NCI-H2227 (cell line): Measurements from ENCODE around the gene SNX25.
A peak's percentile ranks its signal among the peaks of the same experiment; 100 is the strongest.
"Not testable (repeated sequence)": the region's sequence is repeated elsewhere in the genome, so short reads cannot be mapped to it uniquely, and the experiment has no call there.

Experiments used
- DNase-seq: peaks from one replicate; lab custom pipeline; 2025; ENCODE audit not compliant: unreplicated experiment; lab: John Stamatoyannopoulos, UW

Gene SNX25

GRCh38 chr4:185258741-185259140, 49.3 kb downstream of the SNX25 start:
- not testable (repeated sequence) for DNase-seq

DNA sequence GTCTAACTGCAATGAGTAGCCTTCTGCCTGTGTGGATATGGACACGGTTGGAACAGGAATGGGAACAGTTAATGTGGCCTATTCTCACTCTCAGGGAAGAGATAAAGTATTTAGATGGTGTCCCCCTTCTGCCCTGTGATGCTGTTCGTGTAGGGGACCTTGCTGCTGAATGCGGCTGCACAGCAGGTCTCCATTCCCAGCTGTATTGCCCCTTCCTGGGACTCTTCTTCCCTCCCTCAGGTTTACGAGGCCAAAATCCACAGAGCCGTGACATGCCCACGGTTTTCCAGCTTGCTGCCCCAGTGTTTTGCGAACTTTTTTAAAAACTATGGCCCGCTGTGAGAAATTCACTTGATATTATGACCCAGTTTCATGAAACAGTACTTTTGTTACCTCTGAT, 50.3 kb downstream of the SNX25 start:
- DNase-seq, result no peak

DNA sequence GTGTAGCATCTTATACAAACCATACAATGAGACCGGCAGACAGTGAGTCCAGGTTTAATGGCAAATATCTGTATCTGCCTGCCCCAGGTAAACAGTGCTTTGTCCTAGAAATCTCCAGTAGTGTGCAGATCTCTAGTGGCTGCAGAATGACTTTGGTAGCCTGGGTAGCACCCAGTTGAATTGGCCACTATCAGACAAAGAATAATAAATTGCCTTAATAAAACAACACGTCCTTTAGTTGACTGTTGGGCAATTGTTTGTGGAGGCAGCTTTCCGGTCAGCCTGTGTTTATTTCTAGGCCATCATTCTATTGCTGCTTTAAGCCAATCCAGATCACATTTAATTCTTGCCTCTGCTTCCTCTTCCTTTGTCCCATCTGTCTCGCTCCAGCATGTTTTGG, 52.5 kb downstream of the SNX25 start:
- DNase-seq, result no peak

DNA sequence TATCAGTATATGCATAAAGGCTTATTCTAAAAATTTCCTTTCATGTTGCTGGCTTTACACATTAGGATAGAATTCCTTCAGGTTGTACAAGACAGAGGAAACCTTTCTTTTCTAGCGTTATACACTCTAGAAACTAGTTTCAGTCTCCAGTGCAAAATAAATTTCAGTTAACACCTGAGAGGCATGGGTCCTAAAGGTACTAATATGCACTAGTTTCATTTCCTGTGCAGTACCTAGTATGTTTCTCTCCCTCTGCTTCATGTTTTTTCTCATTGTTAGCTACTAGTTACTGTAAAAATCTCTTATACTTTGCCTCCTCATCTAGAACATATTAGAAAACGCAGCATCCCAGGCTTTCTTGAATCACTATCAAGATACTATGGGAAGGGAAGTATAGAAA, 54.0 kb downstream of the SNX25 start:
- no peak for DNase-seq

DNA sequence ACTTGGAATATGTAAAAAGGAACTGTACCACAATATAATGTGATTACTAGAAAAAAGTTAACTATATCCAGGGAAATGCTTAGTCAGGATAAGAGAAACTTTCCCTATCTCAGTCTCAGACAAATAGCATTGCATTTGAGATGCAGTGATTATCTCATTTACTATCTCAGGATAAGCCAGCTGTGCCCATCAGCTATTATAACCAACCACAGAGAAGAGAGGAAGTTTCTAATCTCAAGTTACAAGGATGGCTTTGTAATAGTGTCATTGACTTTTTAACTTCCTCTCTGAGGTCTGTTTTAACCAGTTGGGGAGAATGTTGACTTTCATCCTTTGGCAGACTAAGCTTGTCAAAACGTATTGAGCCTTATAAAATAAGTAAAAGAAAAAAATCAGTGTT, 56.5 kb downstream of the SNX25 start:
- DNase-seq, result no peak

DNA sequence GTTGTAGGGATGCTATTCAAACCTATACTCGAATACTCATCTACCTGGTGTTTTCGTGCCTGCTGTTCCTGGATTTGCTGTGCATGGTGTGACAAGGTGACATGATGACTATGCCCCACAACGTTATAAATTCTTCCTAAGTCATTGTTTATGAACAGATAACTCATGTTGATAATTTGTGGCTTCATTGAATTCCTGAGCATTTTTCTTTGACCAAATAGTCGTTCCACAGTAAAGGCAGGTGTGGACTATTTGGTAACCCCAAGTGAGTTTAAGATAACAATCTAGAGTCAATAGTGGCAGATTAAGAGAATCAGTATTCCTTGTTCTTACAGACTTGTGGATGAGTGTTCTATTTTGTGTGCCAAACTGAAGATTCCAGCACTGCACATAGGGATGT, 59.9 kb downstream of the SNX25 start:
- no peak for DNase-seq

GRCh38 chr4:185270037-185270436, 60.6 kb downstream of the SNX25 start:
- DNase-seq, result no peak

DNA sequence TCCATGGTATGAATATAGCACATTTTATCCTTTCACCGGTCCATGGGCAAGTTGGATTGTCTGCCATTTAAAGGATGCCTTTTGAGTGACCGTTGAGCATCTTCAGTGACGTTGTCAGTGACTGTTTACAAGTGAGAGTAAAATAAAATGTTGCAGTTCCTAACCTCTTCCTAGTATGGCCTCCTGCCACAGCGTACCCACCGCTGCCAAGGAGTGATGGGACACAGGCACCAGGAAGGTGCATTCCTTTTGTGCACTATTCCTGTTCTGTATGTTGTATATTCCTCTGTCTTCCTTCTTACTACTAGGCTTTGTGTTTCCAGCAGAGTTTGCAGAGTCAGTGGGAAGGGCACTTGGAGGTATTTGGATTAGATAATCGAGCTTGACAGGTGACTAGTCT, 61.5 kb downstream of the SNX25 start:
- no peak for DNase-seq

- peak; percentile 10 for DNase-seq
Observed at GRCh38 chr4:185272245-185272644, 62.8 kb downstream of the SNX25 start.

DNA sequence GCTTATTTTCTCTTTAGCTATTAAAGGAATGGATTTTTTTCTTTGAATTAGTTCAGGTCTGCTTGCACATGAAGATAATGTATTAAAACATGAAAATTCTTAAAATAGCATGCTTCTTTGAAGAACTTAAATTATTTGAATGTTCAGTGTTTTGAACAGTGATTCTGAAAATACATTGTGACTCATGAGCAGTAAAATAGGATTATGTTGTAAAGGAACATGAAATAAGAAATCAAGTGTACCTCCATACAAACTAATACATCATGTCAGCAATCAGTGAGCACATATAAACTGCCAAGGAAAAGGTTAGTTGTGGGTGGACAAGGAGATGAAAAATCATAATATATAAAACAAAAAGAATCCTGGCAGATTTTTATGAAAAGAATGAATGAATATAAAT, 66.1 kb downstream of the SNX25 start:
- DNase-seq, result no peak

- DNase-seq, result no peak
Observed at GRCh38 chr4:185276036-185276435, 66.6 kb downstream of the SNX25 start.

DNA sequence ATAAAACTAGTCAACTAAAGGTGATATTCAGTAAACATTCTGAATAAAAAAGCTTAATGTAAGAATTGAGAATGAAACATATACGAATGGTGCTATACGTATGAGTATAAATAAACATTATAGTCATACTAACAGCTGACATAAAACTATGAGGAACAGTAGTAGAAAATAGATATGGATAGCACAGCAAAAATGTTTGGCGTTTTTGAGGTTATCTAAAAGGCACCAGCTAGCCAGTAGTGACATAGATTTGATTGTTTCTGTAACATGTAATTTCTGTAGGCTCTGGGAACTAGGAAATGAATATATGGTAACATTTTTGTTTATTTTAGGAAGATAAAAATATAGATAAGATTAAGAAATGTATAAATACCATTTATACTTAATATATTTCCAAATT, 69.3 kb downstream of the SNX25 start:
- no peak for DNase-seq

DNA sequence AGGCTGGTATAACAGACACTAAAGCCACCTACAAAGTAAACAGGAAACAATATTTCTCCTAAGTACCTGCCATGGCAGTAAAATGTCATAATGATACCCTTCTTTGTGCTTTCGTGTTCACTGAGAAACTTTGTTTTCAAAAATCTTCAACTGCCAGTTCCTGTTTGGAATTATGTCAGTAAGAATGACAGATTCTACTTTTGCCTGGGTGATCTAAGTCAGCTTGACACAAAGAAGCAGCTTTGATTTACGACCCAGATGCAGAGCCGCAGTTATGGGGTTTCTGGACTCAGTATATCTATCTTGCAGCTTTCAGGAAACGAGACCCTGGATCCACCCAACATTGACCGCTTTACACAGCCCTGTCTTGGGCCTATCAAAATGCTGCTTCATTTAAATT, 71.2 kb downstream of the SNX25 start:
- DNase-seq, result peak; percentile 37

GRCh38 chr4:185282968-185283367, 73.6 kb downstream of the SNX25 start:
- no peak for DNase-seq

GRCh38 chr4:185283723-185284122, 74.3 kb downstream of the SNX25 start:
- no peak for DNase-seq

DNA sequence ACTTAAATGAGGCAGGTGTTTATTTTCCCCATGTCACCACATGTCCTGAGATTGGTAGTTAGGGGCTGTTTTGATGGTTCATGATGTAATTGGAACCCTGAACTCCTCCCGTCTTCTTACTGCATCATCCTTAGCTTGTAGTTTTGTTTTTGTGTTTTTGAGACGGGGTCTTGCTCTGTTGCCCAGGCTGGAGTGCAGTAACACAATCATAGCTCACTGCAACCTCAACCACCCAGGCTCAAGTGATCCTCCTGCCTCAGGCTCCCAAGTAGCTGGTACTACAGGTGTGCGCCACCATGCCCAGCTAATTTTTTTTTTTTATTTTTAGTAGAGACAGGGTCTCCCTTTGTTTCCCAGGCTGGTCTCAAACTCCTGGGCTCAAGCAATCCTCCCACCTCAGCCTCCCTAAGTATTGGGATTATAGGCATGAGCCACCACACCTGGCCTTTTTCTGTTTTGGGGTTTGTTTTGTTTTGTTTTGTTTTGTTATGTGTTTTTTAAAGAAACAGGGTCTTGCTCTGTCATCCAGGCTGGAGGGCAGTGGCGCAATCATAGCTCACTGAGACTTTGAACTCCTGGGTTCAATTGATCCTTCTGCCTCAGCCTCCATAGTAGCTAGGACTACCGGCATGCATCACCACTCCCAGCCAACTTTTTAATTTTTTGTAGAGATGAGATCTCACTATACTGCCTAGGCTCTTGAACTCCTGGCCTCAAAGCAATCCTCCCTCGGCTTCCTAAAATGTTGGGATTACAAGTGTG, 76.4 kb downstream of the SNX25 start:
- no peak for DNase-seq

GRCh38 chr4:185286571-185286970, 77.2 kb downstream of the SNX25 start:
- no peak for DNase-seq

DNA sequence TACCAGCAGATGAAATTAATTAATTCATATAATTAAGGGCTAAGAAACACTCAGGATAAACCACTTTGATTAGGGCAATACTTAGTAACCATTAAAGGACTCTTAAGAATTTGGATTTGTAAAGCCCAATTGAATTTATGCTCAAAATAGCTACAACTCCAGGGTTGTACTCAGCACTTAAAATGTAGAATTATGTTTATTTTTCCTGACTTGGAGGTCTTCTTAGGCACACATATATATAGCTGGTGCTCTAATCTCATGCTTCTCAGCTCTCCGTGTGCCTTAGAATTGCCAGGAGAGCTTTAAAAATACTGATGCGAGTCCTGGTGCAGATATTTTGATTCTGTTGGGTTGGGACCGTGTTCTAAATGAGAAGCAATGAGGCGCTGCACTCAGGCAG, 77.6 kb downstream of the SNX25 start:
- DNase-seq, result no peak

DNA sequence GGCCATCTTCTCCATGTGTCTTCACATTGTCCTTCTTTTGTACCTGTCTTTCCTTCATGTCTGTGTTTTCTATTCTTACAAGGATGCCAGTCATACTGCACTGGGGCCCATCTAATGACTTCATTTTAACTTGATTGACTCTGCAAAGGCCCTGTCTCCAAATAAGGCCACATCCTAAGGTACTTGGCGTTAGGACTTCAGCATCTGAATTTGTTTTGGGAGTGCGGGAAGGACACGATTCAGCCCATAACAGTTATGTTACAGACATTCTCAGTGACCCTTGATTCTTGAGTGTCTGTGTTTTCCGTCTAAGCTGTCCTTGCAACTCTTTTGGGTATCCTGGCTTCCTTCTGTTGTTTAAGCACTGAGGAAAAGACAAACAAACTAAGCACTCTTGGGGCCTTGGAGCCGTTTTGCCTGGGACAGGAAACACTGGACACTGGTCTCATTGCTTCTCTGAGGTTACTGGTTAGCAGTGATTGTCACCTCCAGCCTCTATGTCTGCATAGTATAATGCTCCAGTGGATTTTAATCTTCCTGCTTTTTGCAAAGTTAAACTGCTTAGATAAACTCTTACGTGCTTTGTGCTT, 80.7 kb downstream of the SNX25 start:
- no peak for DNase-seq

DNA sequence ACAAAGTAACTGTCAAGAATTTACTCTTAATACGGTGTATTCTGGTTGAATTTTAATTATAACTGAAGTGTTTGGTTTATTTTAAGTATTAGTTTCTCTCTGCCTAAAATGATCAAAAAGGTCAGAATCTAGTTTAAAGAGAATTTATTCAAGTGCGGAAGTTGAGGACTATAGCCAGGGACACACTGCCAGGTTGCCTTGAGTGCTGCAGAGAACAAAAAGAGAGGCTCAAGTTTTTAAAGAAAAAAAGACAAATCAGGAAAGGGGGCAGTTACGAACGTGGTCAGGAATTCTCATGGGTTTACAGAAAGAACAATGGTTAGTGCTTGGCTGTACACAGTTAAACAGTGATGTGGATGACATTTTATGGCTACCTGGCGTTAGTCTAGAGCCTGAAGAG, 81.3 kb downstream of the SNX25 start:
- DNase-seq, result no peak

DNA sequence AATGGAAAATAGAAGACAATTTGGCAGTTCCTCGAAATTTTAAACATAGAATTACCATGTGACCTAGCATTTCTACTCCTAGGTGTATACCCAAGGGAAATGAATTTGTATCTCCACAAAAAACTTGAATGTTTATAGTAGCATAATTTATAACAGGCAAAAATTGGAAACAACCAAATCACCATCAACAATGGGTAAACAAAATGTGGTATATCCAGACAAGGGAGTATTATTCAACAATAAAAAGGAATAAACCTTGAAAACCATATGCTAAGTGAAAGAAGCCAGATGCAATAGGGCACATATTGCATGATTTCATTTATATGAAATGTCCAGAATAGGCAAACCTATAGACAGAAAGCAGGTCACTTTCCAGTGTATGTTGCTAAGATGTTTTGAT, 83.8 kb downstream of the SNX25 start:
- no peak for DNase-seq

DNA sequence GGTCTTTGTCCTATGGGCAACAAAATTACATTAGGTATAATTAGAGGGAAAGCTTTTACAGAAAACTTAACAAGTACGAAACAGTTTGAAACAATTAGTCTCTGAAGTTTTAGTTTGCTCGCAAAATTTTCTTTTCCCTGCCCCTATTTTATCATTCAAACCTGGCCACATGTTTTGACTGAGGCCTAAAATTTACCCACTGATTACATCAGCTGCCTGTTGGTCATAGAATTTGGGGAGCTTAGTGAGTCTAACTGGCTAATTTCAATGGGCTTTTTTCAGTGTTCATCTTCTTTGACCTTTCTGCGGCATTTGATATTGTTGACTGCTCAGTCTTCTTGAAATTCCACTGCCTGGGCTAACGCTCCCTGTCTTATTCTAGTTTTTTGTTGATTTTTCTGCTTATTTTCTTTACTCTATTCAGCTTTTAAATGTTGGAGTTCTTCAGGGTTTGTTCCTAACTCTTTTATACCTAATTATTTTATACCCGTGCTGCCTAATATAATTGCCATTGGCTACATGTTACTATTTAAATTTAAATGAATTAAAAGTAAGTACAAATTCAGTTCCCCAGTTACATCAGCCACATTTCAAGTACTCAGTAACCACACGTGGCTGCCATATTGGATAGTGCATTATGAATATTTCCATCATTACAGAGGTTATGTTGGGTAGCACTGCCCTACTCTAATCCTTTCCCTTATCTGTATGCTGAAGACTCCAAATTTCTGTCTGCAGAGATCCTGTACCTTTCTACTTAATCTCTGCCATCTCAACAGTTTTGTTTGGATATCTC, 87.5 kb downstream of the SNX25 start:
- DNase-seq, result no peak
